B cell (primary cell): ENCODE data around the gene INO80D. TPM values are rescaled to one million over a fixed set of nuclear protein-coding genes. Genes with fewer than 3 reads are reported as not detected.

ENCODE experiments used
- ATAC-seq: fragments of 200-7000 bp; cut with Tn5 transposase; one replicate; pipeline ENCODE4 v1.10.0; 2021; ENCODE audit warnings: low read depth, mild to moderate bottlenecking, moderate number of reproducible peaks, moderate library complexity
- CTCF ChIA-PET: fragments of 350-600 bp; sonication (Branson Sonifier 250); formaldehyde crosslinking; loops from one replicate; lab custom pipeline; 2021; ENCODE audit warnings: antibody characterized with exemption, inconsistent platforms; lab: Charles Lee
- POLR2A ChIA-PET: fragments of 350-600 bp; sonication (Branson Sonifier 250); formaldehyde crosslinking; loops from one replicate; lab custom pipeline; 2021; ENCODE audit warnings: antibody characterized with exemption; lab: Charles Lee
- DNase-seq: peaks from one replicate; pipeline ENCODE4 v3.0.0; 2013
- H2AFZ ChIP-seq: 2 replicates; pipeline ENCODE4 v1.6.1; 2012; ENCODE audit warnings: mild to moderate bottlenecking, low read depth, low read length; ENCODE audit not compliant: insufficient read depth, poor library complexity, severe bottlenecking
- H3K27ac ChIP-seq, 2 donors: 1 replicate in 1 of 2; 2 replicates in 1 of 2; pipeline ENCODE4 v1.5.1; 2012 to 2013; ENCODE audit warnings: low read length in 2 of 2, mild to moderate bottlenecking in 2 of 2, moderate library complexity in 1 of 2
- H3K27me3 ChIP-seq, 4 experiments: fragments of 200-600 bp in 1 of 4; sonication (generic) in 1 of 4; replicated peaks in 1 of 4; 1 replicate in 2 of 4; 2 replicates in 2 of 4; pipeline versions ENCODE4 v1.6.1 to v1.7.0; 2013 to 2016; ENCODE audit warnings: low read length in 3 of 4, mild to moderate bottlenecking in 2 of 4, mixed read lengths in 1 of 4, moderate library complexity in 1 of 4; ENCODE audit not compliant: insufficient read depth in 4 of 4, control insufficient read depth in 3 of 4; ENCODE audit errors: control extremely low read depth in 1 of 4
- H3K36me3 ChIP-seq, 2 experiments: replicated peaks in 1 of 2; 1 replicate in 1 of 2; 2 replicates in 1 of 2; pipeline versions ENCODE4 v1.6.1 to v1.7.1; 2013; ENCODE audit warnings: low read length in 1 of 2; ENCODE audit not compliant: insufficient read depth in 2 of 2, control insufficient read depth in 1 of 2; ENCODE audit errors: control extremely low read depth in 1 of 2, extremely low read depth in 1 of 2
- H3K4me1 ChIP-seq, 2 donors: fragments of 200-600 bp in 1 of 2; sonication (generic) in 1 of 2; 1 replicate in 1 of 2; 2 replicates in 1 of 2; pipeline versions ENCODE4 v1.5.1 to v1.6.1; 2013 to 2017; ENCODE audit warnings: low read length in 2 of 2; ENCODE audit not compliant: control insufficient read depth in 2 of 2, insufficient read depth in 2 of 2
- H3K4me2 ChIP-seq: replicated peaks from 2 replicates; pipeline ENCODE3; 2012; ENCODE audit warnings: mild to moderate bottlenecking, low read depth, low read length; ENCODE audit not compliant: poor library complexity, severe bottlenecking
- H3K4me3 ChIP-seq, 5 experiments: fragments of 200-600 bp in 1 of 5; sonication (generic) in 1 of 5; 1 replicate in 3 of 5; 2 replicates in 2 of 5; pipeline versions ENCODE4 v1.5.1 to v1.7.0; 2011 to 2016; ENCODE audit warnings: low read length in 4 of 5, mild to moderate bottlenecking in 4 of 5, low read depth in 2 of 5, control low read depth in 1 of 5, moderate library complexity in 1 of 5; ENCODE audit not compliant: insufficient read depth in 1 of 5; ENCODE audit errors: control extremely low read depth in 1 of 5, extremely low read depth in 1 of 5
- H3K79me2 ChIP-seq: fragments of 200-600 bp; sonication (generic); one replicate; pipeline ENCODE4 v1.6.0; 2016; ENCODE audit warnings: low read length; ENCODE audit not compliant: control insufficient read depth, insufficient read depth
- H3K9ac ChIP-seq: fragments of 200-600 bp; sonication (generic); 2 replicates; pipeline ENCODE4 v1.6.1; 2017; ENCODE audit warnings: mild to moderate bottlenecking, low read length, moderate library complexity
- H3K9me3 ChIP-seq, 3 donors: one replicate each; pipeline versions ENCODE4 v1.6.1 to v1.7.1; 2013; ENCODE audit warnings: low read length in 2 of 3; ENCODE audit not compliant: control insufficient read depth in 2 of 3, insufficient read depth in 1 of 3; ENCODE audit errors: control extremely low read depth in 1 of 3
- H4K20me1 ChIP-seq: 2 replicates; pipeline ENCODE4 v1.6.0; 2012; ENCODE audit warnings: mild to moderate bottlenecking, low read length; ENCODE audit not compliant: insufficient read depth, control insufficient read depth, poor library complexity, severe bottlenecking
- H3K27ac Mint-ChIP-seq: one replicate; pipeline ENCODE4 v1.8.0; 2021; ENCODE audit warnings: mixed read lengths
- H3K27me3 Mint-ChIP-seq: one replicate; pipeline ENCODE4 v1.8.0; 2021; ENCODE audit warnings: mixed read lengths
- H3K4me1 Mint-ChIP-seq: one replicate; pipeline ENCODE4 v1.8.0; 2021; ENCODE audit warnings: mixed read lengths
- H3K4me3 Mint-ChIP-seq: one replicate; pipeline ENCODE4 v1.8.0; 2021; ENCODE audit warnings: mixed read lengths
- H3K9me3 Mint-ChIP-seq: one replicate; pipeline ENCODE4 v1.8.0; 2022; ENCODE audit warnings: mixed read lengths; ENCODE audit not compliant: insufficient read depth
- CTCF ChIP-seq: fragments of 200-600 bp; IDR thresholded peaks from one replicate; pipeline ENCODE4 v1.8.0; 2022; ENCODE audit warnings: antibody characterized with exemption, mild to moderate bottlenecking
- EZH2 ChIP-seq: IDR thresholded peaks from 2 replicates; pipeline ENCODE4 v1.6.1; 2012; ENCODE audit warnings: borderline replicate concordance, low read depth, mild to moderate bottlenecking, moderate library complexity, low read length; ENCODE audit not compliant: insufficient read depth, poor library complexity, severe bottlenecking
- WGBS: methylation state at CpG from one replicate; pipeline ENCODE4 v1.1.5; 2013; ENCODE audit warnings: missing lambda C conversion rate; ENCODE audit not compliant: insufficient coverage; 5-methylcytosine and 5-hydroxymethylcytosine counted together
- intact Hi-C: fragments of 100-400 bp; cut with micrococcal nuclease; formaldehyde crosslinking; loops from one replicate; pipeline ENCODE4 v1.10.0; 2022
- polyA plus RNA-seq: library from polyadenylated mRNA; depleted of rRNA; stranded (reverse); fragments of >200 nt; gene quantifications from 2 replicates; pipeline ENCODE4 v1.2.3, GENCODE V29; 2012
- total RNA-seq, 2 donors: library from RNA; stranded (reverse); fragments of 120-200 nt in 1 of 2; gene quantifications; 1 replicate in 1 of 2; 2 replicates in 1 of 2; pipeline versions ENCODE4 v1.2.3 to v1.2.4, GENCODE V29; 2013 to 2022

Gene INO80D
- total and polyA plus RNA-seq, 2 donors (not counting 1 experiment from before 2014, with no cell fraction given), result 6.3 to 61.2 TPM

- 0% methylated on average over 1 of the region's 3 CpGs for WGBS
Measured at GRCh38 chr2:206095536-206096332, 9.8 kb upstream of the INO80D start.

More at GRCh38 chr2:206095536-206096332, 9.8 kb upstream of the INO80D start:
- Histone ChIP-seq H3K9ac (no peak overlapping the region), H3K36me3 (peaks cover 0 to 2% of the 10 kb centered on the region in 2 experiments), H4K20me1 (no peaks in the 10 kb centered on the region), H3K4me2 (no peak overlapping the region), H3K27ac (no peak overlapping the region), H3K4me3 (no peak overlapping the region), H3K9me3 (no peaks in the 10 kb centered on the region), H3K4me1 (no peaks in the 10 kb centered on the region), H3K79me2 (peaks cover 16% of the 10 kb centered on the region), H3K27me3 (no peaks in the 10 kb centered on the region), H2AFZ (no peak overlapping the region)
- no peak overlapping the region for H3K27ac Mint-ChIP-seq
- CTCF ChIA-PET, result interaction anchor here (0.6 kb wide), 1 partner anchor 22 kb away, joined by 3 read pairs; no protein-coding TSS in a partner anchor
- no peaks in the 10 kb centered on the region for H3K27me3 Mint-ChIP-seq
- TF ChIP-seq CTCF, result no peak
- TF ChIP-seq EZH2, result no peak
- no peaks in the 10 kb centered on the region for H3K9me3 Mint-ChIP-seq
- H3K4me3 Mint-ChIP-seq, result no peak overlapping the region
- ATAC-seq, result no peak
- no peak for DNase-seq
- H3K4me1 Mint-ChIP-seq, result no peaks in the 10 kb centered on the region
- POLR2A ChIA-PET, result no interaction called here
- intact Hi-C loops, result no loop called here
